ENCODE results near the gene TSHR. TPM values are rescaled to one million over a fixed set of nuclear protein-coding genes. Genes with fewer than 3 reads are reported as not detected.
"Not testable (repeated sequence)": the region's sequence is repeated elsewhere in the genome, so short reads cannot be mapped to it uniquely, and the experiment has no call there.

TSHR gene
- total and polyA plus RNA-seq, 8 donors: 0.15 to 0.75 (median 0.33) TPM

GRCh38 chr14:80948291-80948690, 7.1 kb upstream of the TSHR start:
- no peak for ATAC-seq
- intact Hi-C loops (cut with DNase I): no loop called here

GRCh38 chr14:80951491-80951890, 3.9 kb upstream of the TSHR start:
- H3K27ac ChIP-seq: no peak overlapping the region
- peaks cover 0 to 13% of the 10 kb centered on the region in 2 donors for H3K27me3 ChIP-seq
- no peaks in the 10 kb centered on the region for H3K9me3 ChIP-seq
- no peak overlapping the region for H3K4me3 ChIP-seq
- ATAC-seq: no peak
- TF ChIP-seq CTCF (IDR thresholded peaks at IDR 0.05): no peak
- intact Hi-C loops (cut with DNase I): loop anchor here in 1 of 2 donors (10.0 kb wide), 1 partner anchor 213 kb away; no protein-coding TSS in a partner anchor
- peaks cover 5 to 11% of the 10 kb centered on the region in 2 donors for H3K4me1 ChIP-seq
- no peak for DNase-seq
- H3K36me3 ChIP-seq: no peaks in the 10 kb centered on the region

More at GRCh38 chr14:80948291-80948690, 7.1 kb upstream of the TSHR start:
- Histone ChIP-seq H3K27me3 (no peaks in the 10 kb centered on the region), H3K27ac (no peak overlapping the region), H3K4me3 (no peak overlapping the region), H3K36me3 (no peaks in the 10 kb centered on the region), H3K9me3 (no peaks in the 10 kb centered on the region), H3K4me1 (no peaks in the 10 kb centered on the region)
- TF ChIP-seq CTCF (IDR thresholded peaks at IDR 0.05): no peak
- DNase-seq: no peak

GRCh38 chr14:80953211-80953610, 2.2 kb upstream of the TSHR start:
- H3K4me1 ChIP-seq: peaks cover 5 to 11% of the 10 kb centered on the region in 2 donors
- intact Hi-C loops (cut with DNase I): loop anchor here in 1 of 2 donors (10.0 kb wide), 1 partner anchor 212 kb away; no protein-coding TSS in a partner anchor
- H3K9me3 ChIP-seq, H3K27ac ChIP-seq, H3K36me3 ChIP-seq, H3K4me3 ChIP-seq, ATAC-seq: not testable (repeated sequence)
- H3K27me3 ChIP-seq: peaks cover 0 to 13% of the 10 kb centered on the region in 2 donors
- peak in 1 of 4 donors; percentile 57 for DNase-seq

GRCh38 chr14:80954687-80955299, 628 bp upstream of the TSHR start:
- intact Hi-C loops (cut with DNase I): loop anchor here in 1 of 2 donors (10.0 kb wide), 1 partner anchor 210 kb away; no protein-coding TSS in a partner anchor
- H3K4me1 ChIP-seq: peaks cover 5 to 11% of the 10 kb centered on the region in 2 donors
- H3K27me3 ChIP-seq: peaks cover 0 to 13% of the 10 kb centered on the region in 2 donors
- H3K27ac ChIP-seq: no peak overlapping the region
- DNase-seq: peak; percentile 62 to 94 (median 78)
- H3K4me3 ChIP-seq: peak overlapping the region; percentile 40 to 41
- no peaks in the 10 kb centered on the region for H3K36me3 ChIP-seq
- peak; percentile 59 to 77 for TF ChIP-seq CTCF (IDR thresholded peaks at IDR 0.05)
- H3K9me3 ChIP-seq: no peaks in the 10 kb centered on the region
- peak; percentile 98 for ATAC-seq

GRCh38 chr14:80956102-80956501, 681 bp downstream of the TSHR start:
- DNase-seq (no peak), ATAC-seq (no peak)
- Histone ChIP-seq H3K36me3 (no peaks in the 10 kb centered on the region), H3K4me1 (peaks cover 5 to 11% of the 10 kb centered on the region in 2 donors), H3K4me3 (no peak overlapping the region), H3K9me3 (no peaks in the 10 kb centered on the region), H3K27me3 (peaks cover 0 to 13% of the 10 kb centered on the region in 2 donors), H3K27ac (no peak overlapping the region)
- intact Hi-C loops (cut with DNase I): loop anchor here in 1 of 2 donors (10.0 kb wide), 1 partner anchor 209 kb away; no protein-coding TSS in a partner anchor
- TF ChIP-seq CTCF (IDR thresholded peaks at IDR 0.05): no peak
